ENCODE data around the gene TNFRSF1B. TPM values are rescaled to one million over a fixed set of nuclear protein-coding genes. Genes with fewer than 3 reads are reported as not detected.

Gene TNFRSF1B
- total and polyA plus RNA-seq, 9 of the 15 experiments (the other 6 are each of a cell fraction or from before 2014, with no cell fraction given) = 8.8 to 91.3 (median 36.0) TPM

DNA sequence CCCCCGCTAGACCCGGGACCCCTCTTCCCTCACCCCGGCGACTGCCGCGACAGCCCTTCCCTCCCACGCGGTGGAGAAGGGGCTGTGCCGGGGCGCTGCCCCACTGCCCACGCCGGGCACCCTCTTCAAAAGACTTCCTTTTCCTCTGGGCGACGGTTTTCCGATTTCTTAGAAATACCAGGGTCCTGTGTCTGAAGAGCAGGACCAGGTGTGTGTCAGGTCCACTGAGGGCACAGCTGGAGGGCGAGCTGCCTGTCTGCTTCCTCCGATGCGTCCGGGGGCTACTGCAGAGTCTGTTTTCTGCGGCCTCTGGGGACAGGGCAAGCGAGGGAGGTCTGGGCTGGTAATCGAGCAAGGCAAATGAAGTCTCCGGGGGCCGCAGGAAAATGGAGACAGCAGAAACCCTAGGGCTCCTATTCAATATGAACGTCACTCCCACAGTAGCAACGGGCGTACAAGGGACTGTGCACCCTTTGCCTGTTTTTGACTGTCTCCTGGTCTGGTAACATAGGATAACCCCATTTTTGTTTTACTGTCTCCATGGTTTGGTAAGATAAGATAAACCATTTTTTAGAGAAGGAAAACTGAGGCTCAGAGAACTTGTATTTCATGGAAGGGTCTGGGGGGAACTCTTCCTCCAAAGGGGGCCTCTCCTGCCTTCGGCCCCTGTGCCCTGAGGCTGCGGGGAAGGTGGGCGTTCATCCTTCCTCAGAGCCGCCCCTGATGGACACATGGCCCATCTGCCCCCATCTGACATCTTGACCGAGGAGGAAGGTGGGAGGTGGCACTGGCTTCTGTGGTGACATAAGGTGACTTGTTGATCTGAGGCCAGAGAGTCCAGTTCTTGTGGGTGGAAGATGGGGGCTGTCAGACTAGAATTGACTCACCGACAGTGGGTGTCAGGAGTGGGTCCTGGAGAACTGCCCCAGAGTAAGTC, 970 bp downstream of the TNFRSF1B start (continued):
- TF ChIP-seq, protein P1, sequence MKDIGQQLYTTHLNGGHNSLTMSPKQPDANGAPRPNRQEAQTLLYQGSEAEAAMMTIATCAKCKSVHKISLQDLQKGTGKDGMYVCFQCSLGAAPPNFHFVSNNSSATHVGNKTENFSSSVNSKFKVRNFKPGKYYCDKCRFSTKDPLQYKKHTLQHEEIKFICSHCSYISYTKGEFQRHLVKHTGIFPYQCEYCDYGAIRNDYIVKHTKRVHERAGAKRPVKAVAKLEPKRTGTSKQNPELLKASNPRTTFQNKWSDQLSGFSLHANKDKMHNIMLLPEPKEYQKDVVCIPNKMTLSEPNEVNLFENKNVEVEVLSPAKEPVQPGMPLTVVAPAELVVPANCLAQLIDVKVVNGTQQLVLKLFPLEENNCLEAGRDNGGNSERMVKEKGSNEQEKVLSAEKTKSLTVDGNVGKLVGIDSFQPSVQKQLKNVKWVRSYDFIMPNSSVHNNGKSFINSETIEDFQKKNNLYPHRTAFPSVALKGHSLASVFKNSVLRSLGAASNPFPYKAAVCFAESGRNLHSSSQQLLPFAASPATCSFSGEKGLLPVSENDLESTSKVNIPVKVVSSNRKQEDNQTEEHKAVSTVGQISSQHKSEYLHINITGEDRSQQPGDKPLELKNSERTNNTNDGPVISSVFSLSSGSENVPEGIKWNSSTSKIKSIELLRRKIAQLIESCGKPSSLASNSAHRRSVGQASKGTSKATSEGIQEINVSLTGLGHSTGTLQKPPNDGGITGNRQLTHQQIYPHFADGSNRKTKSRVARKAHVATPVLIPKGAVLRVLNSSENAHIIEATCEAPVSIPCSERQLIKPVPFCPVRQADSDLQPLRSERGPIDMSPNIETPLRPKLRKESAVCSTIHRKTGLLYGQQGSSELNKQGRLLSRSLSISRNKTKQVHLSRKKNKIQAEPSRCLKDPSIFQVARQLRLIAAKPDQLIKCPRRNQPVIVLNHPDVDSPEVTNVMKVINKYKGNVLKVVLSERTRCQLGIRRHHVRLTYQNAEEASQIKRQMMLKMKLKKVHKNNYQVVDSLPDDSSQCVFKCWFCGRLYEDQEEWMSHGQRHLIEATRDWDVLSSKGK (CRISPR knock-in tag; IDR thresholded peaks at IDR 0.05) = no peak
- TF ChIP-seq, protein P2, sequence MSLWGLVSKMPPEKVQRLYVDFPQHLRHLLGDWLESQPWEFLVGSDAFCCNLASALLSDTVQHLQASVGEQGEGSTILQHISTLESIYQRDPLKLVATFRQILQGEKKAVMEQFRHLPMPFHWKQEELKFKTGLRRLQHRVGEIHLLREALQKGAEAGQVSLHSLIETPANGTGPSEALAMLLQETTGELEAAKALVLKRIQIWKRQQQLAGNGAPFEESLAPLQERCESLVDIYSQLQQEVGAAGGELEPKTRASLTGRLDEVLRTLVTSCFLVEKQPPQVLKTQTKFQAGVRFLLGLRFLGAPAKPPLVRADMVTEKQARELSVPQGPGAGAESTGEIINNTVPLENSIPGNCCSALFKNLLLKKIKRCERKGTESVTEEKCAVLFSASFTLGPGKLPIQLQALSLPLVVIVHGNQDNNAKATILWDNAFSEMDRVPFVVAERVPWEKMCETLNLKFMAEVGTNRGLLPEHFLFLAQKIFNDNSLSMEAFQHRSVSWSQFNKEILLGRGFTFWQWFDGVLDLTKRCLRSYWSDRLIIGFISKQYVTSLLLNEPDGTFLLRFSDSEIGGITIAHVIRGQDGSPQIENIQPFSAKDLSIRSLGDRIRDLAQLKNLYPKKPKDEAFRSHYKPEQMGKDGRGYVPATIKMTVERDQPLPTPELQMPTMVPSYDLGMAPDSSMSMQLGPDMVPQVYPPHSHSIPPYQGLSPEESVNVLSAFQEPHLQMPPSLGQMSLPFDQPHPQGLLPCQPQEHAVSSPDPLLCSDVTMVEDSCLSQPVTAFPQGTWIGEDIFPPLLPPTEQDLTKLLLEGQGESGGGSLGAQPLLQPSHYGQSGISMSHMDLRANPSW (CRISPR knock-in tag; IDR thresholded peaks at IDR 0.05) = no peak
- TF ChIP-seq THRAP3 (IDR thresholded peaks at IDR 0.05; ENCODE audit: borderline replicate concordance) = no peak
- TF ChIP-seq ZNF561 (CRISPR knock-in tag; conservative IDR thresholded peaks at IDR 0.05) = no peak
- TF ChIP-seq, protein P3, sequence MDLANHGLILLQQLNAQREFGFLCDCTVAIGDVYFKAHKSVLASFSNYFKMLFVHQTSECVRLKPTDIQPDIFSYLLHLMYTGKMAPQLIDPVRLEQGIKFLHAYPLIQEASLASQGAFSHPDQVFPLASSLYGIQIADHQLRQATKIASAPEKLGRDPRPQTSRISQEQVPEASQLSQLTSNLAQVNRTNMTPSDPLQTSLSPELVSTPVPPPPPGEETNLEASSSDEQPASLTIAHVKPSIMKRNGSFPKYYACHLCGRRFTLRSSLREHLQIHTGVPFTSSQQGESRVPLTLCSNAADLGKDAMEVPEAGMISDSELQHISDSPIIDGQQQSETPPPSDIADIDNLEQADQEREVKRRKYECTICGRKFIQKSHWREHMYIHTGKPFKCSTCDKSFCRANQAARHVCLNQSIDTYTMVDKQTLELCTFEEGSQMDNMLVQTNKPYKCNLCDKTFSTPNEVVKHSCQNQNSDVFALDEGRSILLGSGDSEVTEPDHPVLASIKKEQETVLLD (IDR thresholded peaks at IDR 0.05) = peak; percentile 64; the same call in 1 of the 2 replicates
- no peak for TF ChIP-seq MTA3 (IDR thresholded peaks at IDR 0.05; ENCODE audit: borderline replicate concordance)
- TF ChIP-seq TEAD1 (CRISPR knock-in tag; IDR thresholded peaks at IDR 0.05) = no peak
- no peak for TF ChIP-seq ZNF408 (CRISPR knock-in tag; IDR thresholded peaks at IDR 0.05; ENCODE audit: low read depth)
- no peak for TF ChIP-seq ZNF699 (CRISPR knock-in tag; IDR thresholded peaks at IDR 0.05; ENCODE audit: insufficient replicate concordance)
- TF ChIP-seq, protein P4, sequence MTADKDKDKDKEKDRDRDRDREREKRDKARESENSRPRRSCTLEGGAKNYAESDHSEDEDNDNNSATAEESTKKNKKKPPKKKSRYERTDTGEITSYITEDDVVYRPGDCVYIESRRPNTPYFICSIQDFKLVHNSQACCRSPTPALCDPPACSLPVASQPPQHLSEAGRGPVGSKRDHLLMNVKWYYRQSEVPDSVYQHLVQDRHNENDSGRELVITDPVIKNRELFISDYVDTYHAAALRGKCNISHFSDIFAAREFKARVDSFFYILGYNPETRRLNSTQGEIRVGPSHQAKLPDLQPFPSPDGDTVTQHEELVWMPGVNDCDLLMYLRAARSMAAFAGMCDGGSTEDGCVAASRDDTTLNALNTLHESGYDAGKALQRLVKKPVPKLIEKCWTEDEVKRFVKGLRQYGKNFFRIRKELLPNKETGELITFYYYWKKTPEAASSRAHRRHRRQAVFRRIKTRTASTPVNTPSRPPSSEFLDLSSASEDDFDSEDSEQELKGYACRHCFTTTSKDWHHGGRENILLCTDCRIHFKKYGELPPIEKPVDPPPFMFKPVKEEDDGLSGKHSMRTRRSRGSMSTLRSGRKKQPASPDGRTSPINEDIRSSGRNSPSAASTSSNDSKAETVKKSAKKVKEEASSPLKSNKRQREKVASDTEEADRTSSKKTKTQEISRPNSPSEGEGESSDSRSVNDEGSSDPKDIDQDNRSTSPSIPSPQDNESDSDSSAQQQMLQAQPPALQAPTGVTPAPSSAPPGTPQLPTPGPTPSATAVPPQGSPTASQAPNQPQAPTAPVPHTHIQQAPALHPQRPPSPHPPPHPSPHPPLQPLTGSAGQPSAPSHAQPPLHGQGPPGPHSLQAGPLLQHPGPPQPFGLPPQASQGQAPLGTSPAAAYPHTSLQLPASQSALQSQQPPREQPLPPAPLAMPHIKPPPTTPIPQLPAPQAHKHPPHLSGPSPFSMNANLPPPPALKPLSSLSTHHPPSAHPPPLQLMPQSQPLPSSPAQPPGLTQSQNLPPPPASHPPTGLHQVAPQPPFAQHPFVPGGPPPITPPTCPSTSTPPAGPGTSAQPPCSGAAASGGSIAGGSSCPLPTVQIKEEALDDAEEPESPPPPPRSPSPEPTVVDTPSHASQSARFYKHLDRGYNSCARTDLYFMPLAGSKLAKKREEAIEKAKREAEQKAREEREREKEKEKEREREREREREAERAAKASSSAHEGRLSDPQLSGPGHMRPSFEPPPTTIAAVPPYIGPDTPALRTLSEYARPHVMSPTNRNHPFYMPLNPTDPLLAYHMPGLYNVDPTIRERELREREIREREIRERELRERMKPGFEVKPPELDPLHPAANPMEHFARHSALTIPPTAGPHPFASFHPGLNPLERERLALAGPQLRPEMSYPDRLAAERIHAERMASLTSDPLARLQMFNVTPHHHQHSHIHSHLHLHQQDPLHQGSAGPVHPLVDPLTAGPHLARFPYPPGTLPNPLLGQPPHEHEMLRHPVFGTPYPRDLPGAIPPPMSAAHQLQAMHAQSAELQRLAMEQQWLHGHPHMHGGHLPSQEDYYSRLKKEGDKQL (CRISPR knock-in tag; IDR thresholded peaks at IDR 0.05; ENCODE audit: borderline replicate concordance) = no peak
- peak; percentile 20 for TF ChIP-seq FIP1L1 (IDR thresholded peaks at IDR 0.05; ENCODE audit: low read depth, low read length, poor library complexity, severe bottlenecking)
- TF ChIP-seq HEY1 (CRISPR knock-in tag; IDR thresholded peaks at IDR 0.05; ENCODE audit: borderline replicate concordance) = no peak
